GM19043 (cell line): ENCODE measurements around the gene MADD.
"Not testable (repeated sequence)": the region's sequence is repeated elsewhere in the genome, so short reads cannot be mapped to it uniquely, and the experiment has no call there.

ENCODE experiments used
- ATAC-seq: cut with Tn5 transposase; IDR thresholded peaks from one replicate; pipeline ENCODE4 v1.9.1; 2021; ENCODE audit warnings: low read depth; ENCODE audit not compliant: unreplicated experiment

The MADD gene

GRCh38 chr11:47272706-47273105 is 2.8 kb downstream of the MADD start:
- ATAC-seq: no peak

GRCh38 chr11:47274495-47275235 is 4.7 kb downstream of the MADD start:
- ATAC-seq: no peak

GRCh38 chr11:47276923-47277322 is 7.0 kb downstream of the MADD start:
- no peak for ATAC-seq

- ATAC-seq: no peak
Observed at GRCh38 chr11:47278058-47278457, 8.1 kb downstream of the MADD start.

- ATAC-seq: no peak
Observed at GRCh38 chr11:47278769-47279168, 8.8 kb downstream of the MADD start.

- no peak for ATAC-seq
Observed at GRCh38 chr11:47280099-47280498, 10.2 kb downstream of the MADD start.

- no peak for ATAC-seq
Observed at GRCh38 chr11:47280860-47281259, 10.9 kb downstream of the MADD start.

GRCh38 chr11:47282462-47282861 is 12.5 kb downstream of the MADD start:
- no peak for ATAC-seq

GRCh38 chr11:47284151-47284550 is 14.2 kb downstream of the MADD start:
- no peak for ATAC-seq

GRCh38 chr11:47285969-47286770 is 16.2 kb downstream of the MADD start:
- ATAC-seq: no peak

GRCh38 chr11:47288066-47288465 is 18.1 kb downstream of the MADD start:
- ATAC-seq: no peak

GRCh38 chr11:47289856-47290255 is 19.9 kb downstream of the MADD start:
- ATAC-seq: no peak

- no peak for ATAC-seq
Observed at GRCh38 chr11:47295385-47295784, 25.5 kb downstream of the MADD start.

GRCh38 chr11:47296045-47296444 is 26.1 kb downstream of the MADD start:
- no peak for ATAC-seq

GRCh38 chr11:47299078-47299477 is 29.1 kb downstream of the MADD start:
- no peak for ATAC-seq

GRCh38 chr11:47302853-47303252 is 32.9 kb downstream of the MADD start:
- no peak for ATAC-seq

- ATAC-seq: no peak
Observed at GRCh38 chr11:47305734-47306483, 36.0 kb downstream of the MADD start.

GRCh38 chr11:47306484-47306844 is 36.5 kb downstream of the MADD start:
- no peak for ATAC-seq

- ATAC-seq: no peak
Observed at GRCh38 chr11:47308050-47308823, 38.3 kb downstream of the MADD start.

GRCh38 chr11:47314992-47315391 is 45.1 kb downstream of the MADD start:
- ATAC-seq: no peak

GRCh38 chr11:47316501-47316900 is 46.6 kb downstream of the MADD start:
- not testable (repeated sequence) for ATAC-seq
